Gastrocnemius medialis (tissue), 4 donors: Measurements from ENCODE around the gene MAP7. TPM values are rescaled to one million over a fixed set of nuclear protein-coding genes. Genes with fewer than 3 reads are reported as not detected.

Experiments used
- ATAC-seq, 2 donors: fragments of 150-250 bp; one replicate each; pipeline ENCODE4 v1.9.1; 2016
- DNase-seq, 2 donors: peaks; one replicate each; pipeline ENCODE4 v3.0.0-alpha.2; 2019
- H3K27ac ChIP-seq, 4 donors: fragments of 200-600 bp; sonication (generic); 1 replicate in 1 of 4; 2 replicates in 3 of 4; pipeline ENCODE4 v1.5.1; 2016 to 2018; ENCODE audit warnings: mild to moderate bottlenecking in 2 of 4, moderate library complexity in 1 of 4
- H3K27me3 ChIP-seq, 3 donors: fragments of 200-600 bp; sonication (generic) in 2 of 3; 1 replicate in 1 of 3; 2 replicates in 2 of 3; pipeline versions ENCODE4 v1.5.1 to v1.6.0; 2016 to 2019; ENCODE audit warnings: mild to moderate bottlenecking in 1 of 3, moderate library complexity in 1 of 3
- H3K36me3 ChIP-seq, 2 donors: fragments of 200-600 bp; sonication (generic) in 1 of 2; one replicate each; pipeline ENCODE4 v1.5.1; 2017 to 2018
- H3K4me1 ChIP-seq, 2 donors: fragments of 200-600 bp; sonication (generic) in 1 of 2; one replicate each; pipeline ENCODE4 v1.5.1; 2016 to 2017; ENCODE audit warnings: mild to moderate bottlenecking in 2 of 2
- H3K4me3 ChIP-seq, 4 donors: fragments of 200-600 bp; sonication (generic) in 3 of 4; 1 replicate in 1 of 4; 2 replicates in 3 of 4; pipeline ENCODE4 v1.5.1; 2016 to 2019; ENCODE audit warnings: mild to moderate bottlenecking in 2 of 4
- H3K9me3 ChIP-seq, 3 donors: fragments of 200-600 bp; sonication (generic) in 2 of 3; 1 replicate in 1 of 3; 2 replicates in 2 of 3; pipeline ENCODE4 v1.5.1; 2016 to 2019
- CTCF ChIP-seq, 5 experiments: fragments of 450-650 bp in 3 of 5; fragments of 200-600 bp in 2 of 5; sonication (generic) in 2 of 5; IDR thresholded peaks in 4 of 5; conservative IDR thresholded peaks in 1 of 5; 1 replicate in 4 of 5; 2 replicates in 1 of 5; pipeline ENCODE4 v1.5.1; 2016 to 2019; ENCODE audit warnings: antibody characterized with exemption in 5 of 5, mild to moderate bottlenecking in 3 of 5, moderate library complexity in 3 of 5
- POLR2A ChIP-seq, 2 donors: fragments of 450-650 bp; IDR thresholded peaks; one replicate each; pipeline ENCODE4 v1.6.1; 2017; ENCODE audit warnings: antibody characterized with exemption in 2 of 2, mild to moderate bottlenecking in 2 of 2, moderate library complexity in 2 of 2
- in situ Hi-C, 4 donors: fragments of 200-750 bp; cut with MboI; loops; one replicate each; pipeline versions ENCODE4 v1.15.0 to v1.8.0; 2017; ENCODE audit warnings: low sequenced_read_pairs in 4 of 4
- intact Hi-C: fragments of 100-400 bp; cut with DNase I; formaldehyde crosslinking; loops from one replicate; pipeline ENCODE4 v1.15.1; 2023; ENCODE audit warnings: low total_unique reads
- total RNA-seq, 4 donors: library from RNA; depleted of rRNA; stranded (reverse); fragments of >200 nt; gene quantifications; one replicate each; pipeline versions ENCODE4 v1.1.0 to v1.2.3, GENCODE V29; 2016

The MAP7 gene
- total RNA-seq, 4 donors from 2014 or later: 0.22 to 0.56 (median 0.39) TPM

GRCh38 chr6:136365776-136366354, 184.4 kb downstream of the MAP7 start:
- DNase-seq (peak; percentile 28 to 43), ATAC-seq (no peak)
- Histone ChIP-seq H3K36me3 (no peaks in the 10 kb centered on the region), H3K4me1 (no peaks in the 10 kb centered on the region), H3K27ac (no peak overlapping the region), H3K9me3 (no peaks in the 10 kb centered on the region), H3K27me3 (no peaks in the 10 kb centered on the region), H3K4me3 (no peak overlapping the region)
- no peak for TF ChIP-seq CTCF (IDR thresholded peaks at IDR 0.05 in 4 of 5, conservative IDR thresholded peaks at IDR 0.05 in 1 of 5)
- TF ChIP-seq POLR2A (IDR thresholded peaks at IDR 0.05): no peak
- intact Hi-C loops: no loop called here
- in situ Hi-C loops: no loop called here

GRCh38 chr6:136362421-136363356, 187.5 kb downstream of the MAP7 start:
- no peak overlapping the region for H3K27ac ChIP-seq
- H3K36me3 ChIP-seq: no peaks in the 10 kb centered on the region
- in situ Hi-C loops: no loop called here
- no peaks in the 10 kb centered on the region for H3K27me3 ChIP-seq
- intact Hi-C loops: no loop called here
- H3K4me1 ChIP-seq: no peaks in the 10 kb centered on the region
- ATAC-seq (no peak), DNase-seq (no peak)
- no peaks in the 10 kb centered on the region for H3K9me3 ChIP-seq
- H3K4me3 ChIP-seq: no peak overlapping the region
- TF ChIP-seq CTCF (IDR thresholded peaks at IDR 0.05 in 4 of 5, conservative IDR thresholded peaks at IDR 0.05 in 1 of 5): no peak
- TF ChIP-seq POLR2A (IDR thresholded peaks at IDR 0.05): no peak

GRCh38 chr6:136361787-136362186, 188.4 kb downstream of the MAP7 start:
- no peaks in the 10 kb centered on the region for H3K4me1 ChIP-seq
- intact Hi-C loops: no loop called here
- in situ Hi-C loops: no loop called here
- no peak overlapping the region for H3K27ac ChIP-seq
- no peak overlapping the region for H3K4me3 ChIP-seq
- no peaks in the 10 kb centered on the region for H3K36me3 ChIP-seq
- H3K27me3 ChIP-seq: no peaks in the 10 kb centered on the region
- ATAC-seq (no peak), DNase-seq (no peak)
- TF ChIP-seq CTCF (IDR thresholded peaks at IDR 0.05 in 4 of 5, conservative IDR thresholded peaks at IDR 0.05 in 1 of 5) (no peak), POLR2A (IDR thresholded peaks at IDR 0.05) (no peak)
- no peaks in the 10 kb centered on the region for H3K9me3 ChIP-seq

- no peaks in the 10 kb centered on the region for H3K4me1 ChIP-seq
- H3K27me3 ChIP-seq: no peaks in the 10 kb centered on the region
- no peaks in the 10 kb centered on the region for H3K36me3 ChIP-seq
- H3K9me3 ChIP-seq: no peaks in the 10 kb centered on the region
- no peak overlapping the region for H3K4me3 ChIP-seq
- H3K27ac ChIP-seq: no peak overlapping the region
- no peak for ATAC-seq
- intact Hi-C loops (no loop called here), in situ Hi-C loops (no loop called here)
- no peak for TF ChIP-seq CTCF (IDR thresholded peaks at IDR 0.05 in 4 of 5, conservative IDR thresholded peaks at IDR 0.05 in 1 of 5)
- TF ChIP-seq POLR2A (IDR thresholded peaks at IDR 0.05): no peak
- DNase-seq: no peak
Measured at GRCh38 chr6:136360783-136361182, 189.4 kb downstream of the MAP7 start.
